GM12878 (cell line): ENCODE results near the gene CATSPER3. TPM values are rescaled to one million over a fixed set of nuclear protein-coding genes. Genes with fewer than 3 reads are reported as not detected.

Experiments used
- ATAC-seq: fragments of 200-7000 bp; cut with Tn5 transposase; 3 replicates; pipeline ENCODE4 v1.9.1; 2020; ENCODE audit warnings: mild to moderate bottlenecking, moderate library complexity
- BruUV-seq: library from RNA; stranded (reverse); fragments of 400-500 nt; replicated peaks from 2 replicates; lab custom pipeline; 2021; lab: Mats Ljungman, UMichigan
- CTCF ChIA-PET: fragments of 300-600 bp; sonication (Branson Sonifier 250); formaldehyde crosslinking; extraction: SDS; loops from one replicate; lab custom pipeline; 2021; ENCODE audit warnings: inconsistent platforms; lab: Yijun Ruan, JAX
- POLR2A ChIA-PET: fragments of 350-600 bp; formaldehyde crosslinking; extraction: SDS; loops from one replicate; lab custom pipeline; 2021; ENCODE audit warnings: inconsistent platforms; lab: Charles Lee
- RAD21 ChIA-PET: fragments of 300-600 bp; sonication (Branson Sonifier 250); formaldehyde crosslinking; loops from one replicate; lab custom pipeline; 2023; ENCODE audit warnings: antibody characterized with exemption; ENCODE audit not compliant: unreplicated experiment; lab: Charles Lee
- SMC1A ChIA-PET: fragments of 300-600 bp; sonication (Branson Sonifier 250); formaldehyde crosslinking; loops from one replicate; lab custom pipeline; 2023; ENCODE audit not compliant: unreplicated experiment, uncharacterized antibody; lab: Charles Lee
- DNase-seq: peaks from one replicate; pipeline ENCODE4 v3.0.0-alpha.2; 2011; ENCODE audit warnings: low read depth, low spot score
- FAIRE-seq: peaks from 3 replicates; lab custom pipeline; 2011; peaks lifted over from hg19 to GRCh38; lab: Jason Lieb, UNC
- H2AFZ ChIP-seq: 2 replicates; pipeline ENCODE4 v1.6.0; 2011; ENCODE audit warnings: low read depth, low read length, control low read depth; ENCODE audit not compliant: control insufficient read depth
- H3K27ac ChIP-seq: 2 replicates; pipeline ENCODE4 v1.5.1; 2011; ENCODE audit warnings: control low read depth; ENCODE audit not compliant: control insufficient read depth, insufficient read depth
- H3K27me3 ChIP-seq, 2 experiments: replicated peaks in 1 of 2; 2 replicates each; pipeline versions ENCODE4 v1.6.0 to v1.6.1; 2011; ENCODE audit warnings: low read length in 1 of 2; ENCODE audit not compliant: control insufficient read depth in 2 of 2, insufficient read depth in 2 of 2
- H3K36me3 ChIP-seq, 2 experiments: 2 replicates each; pipeline ENCODE4 v1.5.1; 2011; ENCODE audit warnings: low read length in 1 of 2; ENCODE audit not compliant: control insufficient read depth in 2 of 2, insufficient read depth in 2 of 2
- H3K4me1 ChIP-seq: 2 replicates; pipeline ENCODE4 v1.6.1; 2011; ENCODE audit warnings: mild to moderate bottlenecking, low read length, moderate library complexity, mixed read lengths; ENCODE audit not compliant: control insufficient read depth, insufficient read depth
- H3K4me2 ChIP-seq: 2 replicates; pipeline ENCODE4 v1.6.0; 2011; ENCODE audit warnings: control low read depth; ENCODE audit not compliant: control insufficient read depth, insufficient read depth
- H3K4me3 ChIP-seq: fragments of 200-600 bp; sonication (generic); 2 replicates; pipeline ENCODE4 v1.5.1; 2016
- H3K79me2 ChIP-seq: 2 replicates; pipeline ENCODE4 v1.6.0; 2011; ENCODE audit warnings: low read length; ENCODE audit not compliant: control insufficient read depth, insufficient read depth
- H3K9ac ChIP-seq: 2 replicates; pipeline ENCODE4 v1.8.0; 2011; ENCODE audit warnings: low read length, control low read depth, mixed read lengths; ENCODE audit not compliant: control insufficient read depth, insufficient read depth
- H3K9me3 ChIP-seq: replicated peaks from 3 replicates; pipeline ENCODE4 v1.5.1; 2011; ENCODE audit warnings: mild to moderate bottlenecking, low read length; ENCODE audit not compliant: control insufficient read depth, insufficient read depth
- H4K20me1 ChIP-seq: 2 replicates; pipeline ENCODE4 v1.6.0; 2011; ENCODE audit not compliant: control insufficient read depth, insufficient read depth
- ETV6 ChIP-seq, 2 experiments: fragments of 450-650 bp in 1 of 2; IDR thresholded peaks in 1 of 2; conservative IDR thresholded peaks in 1 of 2; 2 replicates each; pipeline ENCODE4 v1.6.1; 2014; ENCODE audit warnings: antibody characterized with exemption in 1 of 2, borderline replicate concordance in 1 of 2, low read depth in 1 of 2, mild to moderate bottlenecking in 1 of 2, moderate library complexity in 1 of 2
- POLR2A ChIP-seq: IDR thresholded peaks from 2 replicates; pipeline ENCODE4 v1.6.1; 2011; ENCODE audit warnings: low read depth, mild to moderate bottlenecking, low read length
- RUNX3 ChIP-seq: IDR thresholded peaks from 2 replicates; pipeline ENCODE4 v1.6.1; 2012; ENCODE audit warnings: low read length, inconsistent platforms
- SRF ChIP-seq, 2 experiments: IDR thresholded peaks; 2 replicates each; pipeline ENCODE4 v1.6.1; 2011; ENCODE audit warnings: low read depth in 2 of 2, low read length in 2 of 2, mild to moderate bottlenecking in 1 of 2, moderate library complexity in 1 of 2
- SUZ12 ChIP-seq: fragments of 200-600 bp; sonication (generic); IDR thresholded peaks from one replicate; pipeline ENCODE4 v1.6.1; 2018; ENCODE audit warnings: antibody characterized with exemption, mild to moderate bottlenecking; ENCODE audit not compliant: unreplicated experiment
- TBL1XR1 ChIP-seq: IDR thresholded peaks from 2 replicates; pipeline ENCODE4 v1.6.1; 2012; ENCODE audit warnings: low read depth, low read length, improper control_type of control experiment
- WGBS: methylation state at CpG from one replicate; pipeline ENCODE4 v1.1.6; 2016; ENCODE audit warnings: low lambda C conversion rate; ENCODE audit not compliant: insufficient replicate concordance, insufficient coverage; ENCODE audit errors: missing lambda C conversion rate; 5-methylcytosine and 5-hydroxymethylcytosine counted together
- in situ Hi-C: fragments of 300-500 bp; cut with MboI; formaldehyde crosslinking; loops from 9 replicates; pipeline ENCODE4 v1.14.3; 2018; ENCODE audit warnings: mixed read lengths
- intact Hi-C: fragments of 100-400 bp; cut with micrococcal nuclease; formaldehyde crosslinking; loops from one replicate; pipeline ENCODE4 v1.14.2; 2022; ENCODE audit not compliant: unreplicated experiment
- polyA plus RNA-seq, 11 experiments: library from polyadenylated mRNA; depleted of rRNA in 4 of 11; unstranded in 6 of 11; stranded (reverse) in 5 of 11; fragments of >200 nt; fragmentation: Nextera tagmentation in 4 of 11; fragmentation: Illumina TruSeq in 1 of 11; extraction: Ambion mirVana in 4 of 11; extraction: Trizol in 1 of 11; gene quantifications; 1 replicate in 1 of 11; 2 replicates in 10 of 11; pipeline versions ENCODE4 v1.2.1 to v1.2.3, GENCODE V29; 2011 to 2016; ENCODE audit warnings: inconsistent platforms in 2 of 11, missing spikeins in 2 of 11, low read depth in 1 of 11
- total RNA-seq, 4 experiments: library from RNA; depleted of rRNA in 3 of 4; stranded (reverse); fragments of >200 nt in 3 of 4; fragmentation: Illumina TruSeq in 1 of 4; extraction: Trizol in 1 of 4; gene quantifications; 2 replicates each; pipeline versions ENCODE4 v1.2.1 to v1.2.3, GENCODE V29; 2013 to 2021
- TF ChIP-seq, protein P1 (sequence below): fragments of 450-650 bp; IDR thresholded peaks from 2 replicates; pipeline ENCODE4 v1.6.1; 2017; ENCODE audit warnings: antibody characterized with exemption, mild to moderate bottlenecking, moderate library complexity

Gene CATSPER3
- total and polyA plus RNA-seq, 10 of the 15 experiments (the other 5 are each of a cell fraction or from before 2014, with no cell fraction given): 0.06 to 0.38 (median 0.13) TPM; not detected in 4

GRCh38 chr5:135038205-135038812 is 70.6 kb downstream of the CATSPER3 start:
- no peak for ATAC-seq
- no peak for FAIRE-seq
- no peak for DNase-seq
- Histone ChIP-seq H3K9me3 (no peaks in the 10 kb centered on the region), H3K4me2 (no peak overlapping the region)
- intact Hi-C loops: no loop called here
- SMC1A ChIA-PET: no interaction called here
- CTCF ChIA-PET: no interaction called here
- TF ChIP-seq RUNX3 (no peak), POLR2A (no peak), SUZ12 (peak; percentile 33), ETV6 (conservative IDR thresholded peaks at IDR 0.05 in 1 of 2, IDR thresholded peaks at IDR 0.05 in 1 of 2; ENCODE audit: borderline replicate concordance in 1 of 2, low read depth in 1 of 2) (no peak), SRF (IDR thresholded peaks at IDR 0.05; ENCODE audit: low read depth in 2 of 2, low read length in 2 of 2) (no peak)
- TF ChIP-seq, all 136 proteins: peak for 1
- BruUV-seq: no TSS peak
- in situ Hi-C loops: no loop called here
- Histone ChIP-seq H3K79me2 (no peaks in the 10 kb centered on the region), H3K4me3 (no peak overlapping the region), H3K4me1 (no peaks in the 10 kb centered on the region), H3K27ac (no peak overlapping the region), H2AFZ (no peak overlapping the region), H4K20me1 (peaks cover 2% of the 10 kb centered on the region; the same call in 1 of the 2 replicates), H3K36me3 (no peaks in the 10 kb centered on the region), H3K9ac (no peak overlapping the region), H3K27me3 (peaks cover 35 to 44% of the 10 kb centered on the region in 2 experiments)
- ChIA-PET RAD21 (no interaction called here), POLR2A (no interaction called here)
- 27% methylated on average over 20 of the region's 20 CpGs for WGBS

DNA sequence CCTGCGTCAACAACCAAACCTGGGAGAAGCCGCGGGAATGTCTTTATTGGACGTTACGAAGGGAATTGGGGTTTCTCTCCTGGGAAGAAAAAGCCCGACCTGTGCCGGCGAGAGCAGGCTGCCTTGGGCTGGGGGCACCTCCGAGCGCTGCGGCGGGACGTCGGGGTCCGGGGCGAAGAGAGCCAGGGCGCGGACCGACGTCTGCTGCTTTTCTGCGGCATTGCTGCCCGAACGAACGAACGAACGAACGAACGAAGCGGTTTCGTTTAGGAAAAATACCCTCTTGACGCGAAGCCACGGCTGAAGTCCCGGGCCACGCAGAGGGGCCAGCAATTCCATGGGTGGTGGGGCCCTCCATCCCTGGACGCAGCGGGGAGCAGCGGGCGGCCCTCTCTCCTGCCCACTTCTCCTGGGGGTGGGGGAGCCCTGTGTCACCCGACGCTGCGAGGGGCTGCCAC is 71.1 kb downstream of the CATSPER3 start:
- Histone ChIP-seq H3K9me3 (no peaks in the 10 kb centered on the region), H3K27ac (no peak overlapping the region), H3K79me2 (no peaks in the 10 kb centered on the region), H2AFZ (no peak overlapping the region), H3K9ac (no peak overlapping the region), H3K27me3 (peaks cover 34 to 42% of the 10 kb centered on the region in 2 experiments), H3K4me3 (no peak overlapping the region), H3K4me2 (no peak overlapping the region), H3K36me3 (no peaks in the 10 kb centered on the region), H4K20me1 (peaks cover 2% of the 10 kb centered on the region; the same call in 1 of the 2 replicates), H3K4me1 (no peaks in the 10 kb centered on the region)
- intact Hi-C loops (no loop called here), in situ Hi-C loops (no loop called here)
- DNase-seq: no peak
- ChIA-PET CTCF (no interaction called here), RAD21 (no interaction called here), SMC1A (no interaction called here), POLR2A (no interaction called here)
- WGBS: 20% methylated on average over 32 of the region's 42 CpGs
- no TSS peak for BruUV-seq
- no peak for FAIRE-seq
- ATAC-seq: no peak
- TF ChIP-seq SUZ12 (peak; percentile 14), SRF (IDR thresholded peaks at IDR 0.05; ENCODE audit: low read depth in 2 of 2, low read length in 2 of 2) (no peak), TBL1XR1 (no peak)
- TF ChIP-seq, protein P1, sequence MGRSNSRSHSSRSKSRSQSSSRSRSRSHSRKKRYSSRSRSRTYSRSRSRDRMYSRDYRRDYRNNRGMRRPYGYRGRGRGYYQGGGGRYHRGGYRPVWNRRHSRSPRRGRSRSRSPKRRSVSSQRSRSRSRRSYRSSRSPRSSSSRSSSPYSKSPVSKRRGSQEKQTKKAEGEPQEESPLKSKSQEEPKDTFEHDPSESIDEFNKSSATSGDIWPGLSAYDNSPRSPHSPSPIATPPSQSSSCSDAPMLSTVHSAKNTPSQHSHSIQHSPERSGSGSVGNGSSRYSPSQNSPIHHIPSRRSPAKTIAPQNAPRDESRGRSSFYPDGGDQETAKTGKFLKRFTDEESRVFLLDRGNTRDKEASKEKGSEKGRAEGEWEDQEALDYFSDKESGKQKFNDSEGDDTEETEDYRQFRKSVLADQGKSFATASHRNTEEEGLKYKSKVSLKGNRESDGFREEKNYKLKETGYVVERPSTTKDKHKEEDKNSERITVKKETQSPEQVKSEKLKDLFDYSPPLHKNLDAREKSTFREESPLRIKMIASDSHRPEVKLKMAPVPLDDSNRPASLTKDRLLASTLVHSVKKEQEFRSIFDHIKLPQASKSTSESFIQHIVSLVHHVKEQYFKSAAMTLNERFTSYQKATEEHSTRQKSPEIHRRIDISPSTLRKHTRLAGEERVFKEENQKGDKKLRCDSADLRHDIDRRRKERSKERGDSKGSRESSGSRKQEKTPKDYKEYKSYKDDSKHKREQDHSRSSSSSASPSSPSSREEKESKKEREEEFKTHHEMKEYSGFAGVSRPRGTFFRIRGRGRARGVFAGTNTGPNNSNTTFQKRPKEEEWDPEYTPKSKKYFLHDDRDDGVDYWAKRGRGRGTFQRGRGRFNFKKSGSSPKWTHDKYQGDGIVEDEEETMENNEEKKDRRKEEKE: no peak
